Lung (tissue), 12 donors: Measurements from ENCODE around the gene CHRNA7. TPM values are rescaled to one million over a fixed set of nuclear protein-coding genes. Genes with fewer than 3 reads are reported as not detected.
A peak's percentile ranks its signal among the peaks of the same experiment; 100 is the strongest.

Experiments
- ATAC-seq: fragments of 200-7000 bp; cut with Tn5 transposase; one replicate; pipeline ENCODE4 v1.9.1; 2020; ENCODE audit warnings: moderate number of reproducible peaks; ENCODE audit not compliant: insufficient read depth, low FRiP score
- DNase-seq, 3 donors: peaks; one replicate each; pipeline ENCODE4 v3.0.0-alpha.2; 2013 to 2017
- H3K27ac ChIP-seq, 2 donors: one replicate each; pipeline ENCODE4 v1.5.1; 2013; ENCODE audit warnings: mild to moderate bottlenecking in 2 of 2, moderate library complexity in 2 of 2, control low read depth in 1 of 2, inconsistent platforms in 1 of 2, low read depth in 1 of 2, low read length in 1 of 2
- H3K27me3 ChIP-seq, 3 donors: one replicate each; pipeline ENCODE4 v1.5.1; 2013; ENCODE audit warnings: low read length in 2 of 3; ENCODE audit not compliant: control insufficient read depth in 3 of 3, insufficient read depth in 3 of 3
- H3K36me3 ChIP-seq, 4 donors: one replicate each; pipeline ENCODE4 v1.5.1; 2013; ENCODE audit warnings: low read length in 4 of 4, mild to moderate bottlenecking in 1 of 4, moderate library complexity in 1 of 4; ENCODE audit not compliant: control insufficient read depth in 4 of 4, insufficient read depth in 4 of 4
- H3K4me1 ChIP-seq, 5 donors: one replicate each; pipeline ENCODE4 v1.5.1; 2013; ENCODE audit warnings: low read length in 5 of 5, mild to moderate bottlenecking in 2 of 5, moderate library complexity in 1 of 5; ENCODE audit not compliant: control insufficient read depth in 5 of 5, insufficient read depth in 5 of 5
- H3K4me3 ChIP-seq: one replicate; pipeline ENCODE4 v1.5.1; 2013; ENCODE audit warnings: mild to moderate bottlenecking, control low read depth, moderate library complexity
- H3K9ac ChIP-seq, 2 donors: one replicate each; pipeline ENCODE4 v1.5.1; 2013; ENCODE audit warnings: low read length in 2 of 2, control low read depth in 1 of 2; ENCODE audit not compliant: insufficient read depth in 1 of 2
- H3K9me3 ChIP-seq, 4 donors: one replicate each; pipeline ENCODE4 v1.5.1; 2013; ENCODE audit warnings: low read length in 3 of 4, mild to moderate bottlenecking in 1 of 4, moderate library complexity in 1 of 4; ENCODE audit not compliant: control insufficient read depth in 4 of 4, insufficient read depth in 3 of 4
- CTCF ChIP-seq: IDR thresholded peaks from 2 replicates; pipeline ENCODE4 v1.5.1; 2012; ENCODE audit warnings: mild to moderate bottlenecking; ENCODE audit errors: control extremely low read depth, extremely low read depth
- WGBS, 2 donors: extraction: QIAGEN DNeasy Blood & Tissue Kit; methylation state at CpG; one replicate each; pipeline ENCODE4 v1.1.7; 2013; 5-methylcytosine and 5-hydroxymethylcytosine counted together
- polyA plus RNA-seq, 2 donors: library from polyadenylated mRNA; stranded (reverse); fragments of 200-250 nt; gene quantifications; one replicate each; pipeline ENCODE4 v1.2.1, GENCODE V29; 2013
- total RNA-seq, 2 donors: library from RNA; depleted of rRNA in 1 of 2; stranded (reverse); fragments of >200 nt in 1 of 2; gene quantifications; one replicate each; pipeline ENCODE4 v1.2.1, GENCODE V29; 2014 to 2021
- donor health status: control.
- donor health status: control.
- donor health status: Bipolar disorder and iron deficiency.
- donor health status: healthy.
- donor health status: DM: yes; HTN: yes; CAD: no.

CHRNA7 gene
- total and polyA plus RNA-seq, 4 donors, result 0.30 to 2.7 (median 1.4) TPM

DNA sequence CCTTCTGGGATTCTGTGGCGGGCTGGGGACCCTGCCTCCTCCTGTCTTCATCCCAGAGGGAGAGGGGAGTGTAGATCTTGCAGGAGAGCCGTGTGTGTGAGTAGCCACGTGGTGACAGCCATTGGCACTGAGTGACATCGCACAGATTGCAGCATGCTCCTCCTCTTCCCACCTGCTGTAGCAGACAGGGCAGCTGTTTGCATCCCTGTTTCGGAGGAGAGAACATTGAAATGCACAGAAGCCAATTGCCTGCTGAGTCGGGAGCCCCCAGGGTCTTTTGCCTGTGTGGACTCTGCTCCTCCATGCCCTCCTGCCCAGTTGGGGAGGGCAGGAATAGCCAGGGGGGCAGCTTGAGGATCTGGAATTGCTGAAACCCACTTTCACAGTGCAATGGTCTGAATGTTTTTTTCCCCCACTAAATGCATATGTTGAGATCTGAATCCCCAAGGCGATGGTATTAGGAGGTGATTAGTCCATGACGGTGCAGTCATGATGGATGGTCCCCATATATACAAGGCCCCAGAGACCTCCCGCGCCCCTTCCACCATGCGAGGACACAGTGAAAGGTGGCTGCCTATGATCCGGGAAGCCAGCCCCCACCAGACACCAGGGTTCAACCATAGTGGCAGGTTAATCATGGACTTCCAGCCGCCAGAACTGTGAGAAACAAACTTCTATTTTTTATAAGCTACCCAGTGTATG lies 66.8 kb downstream of the CHRNA7 start:
- Histone ChIP-seq H3K36me3 (no peaks in the 10 kb centered on the region), H3K27ac (no peak overlapping the region), H3K9me3 (no peaks in the 10 kb centered on the region), H3K9ac (no peak overlapping the region), H3K27me3 (no peaks in the 10 kb centered on the region), H3K4me3 (no peak overlapping the region), H3K4me1 (no peaks in the 10 kb centered on the region)
- DNase-seq (no peak), ATAC-seq (no peak)
- no peak for TF ChIP-seq CTCF
- WGBS, 2 donors, result 78 to 84% methylated on average over 13 of the region's 13 CpGs

GRCh38 chr15:32098033-32098432 lies 67.7 kb downstream of the CHRNA7 start:
- TF ChIP-seq CTCF, result no peak
- 19 to 24% methylated on average over 7 of the region's 7 CpGs for WGBS, 2 donors
- H3K4me1 ChIP-seq, result no peaks in the 10 kb centered on the region
- no peak overlapping the region for H3K4me3 ChIP-seq
- H3K27ac ChIP-seq, result no peak overlapping the region
- ATAC-seq (no peak), DNase-seq (peak in 2 of 3 donors; percentile 12 to 52)
- H3K9ac ChIP-seq, result no peak overlapping the region
- no peaks in the 10 kb centered on the region for H3K36me3 ChIP-seq
- no peaks in the 10 kb centered on the region for H3K9me3 ChIP-seq
- H3K27me3 ChIP-seq, result no peaks in the 10 kb centered on the region

DNA sequence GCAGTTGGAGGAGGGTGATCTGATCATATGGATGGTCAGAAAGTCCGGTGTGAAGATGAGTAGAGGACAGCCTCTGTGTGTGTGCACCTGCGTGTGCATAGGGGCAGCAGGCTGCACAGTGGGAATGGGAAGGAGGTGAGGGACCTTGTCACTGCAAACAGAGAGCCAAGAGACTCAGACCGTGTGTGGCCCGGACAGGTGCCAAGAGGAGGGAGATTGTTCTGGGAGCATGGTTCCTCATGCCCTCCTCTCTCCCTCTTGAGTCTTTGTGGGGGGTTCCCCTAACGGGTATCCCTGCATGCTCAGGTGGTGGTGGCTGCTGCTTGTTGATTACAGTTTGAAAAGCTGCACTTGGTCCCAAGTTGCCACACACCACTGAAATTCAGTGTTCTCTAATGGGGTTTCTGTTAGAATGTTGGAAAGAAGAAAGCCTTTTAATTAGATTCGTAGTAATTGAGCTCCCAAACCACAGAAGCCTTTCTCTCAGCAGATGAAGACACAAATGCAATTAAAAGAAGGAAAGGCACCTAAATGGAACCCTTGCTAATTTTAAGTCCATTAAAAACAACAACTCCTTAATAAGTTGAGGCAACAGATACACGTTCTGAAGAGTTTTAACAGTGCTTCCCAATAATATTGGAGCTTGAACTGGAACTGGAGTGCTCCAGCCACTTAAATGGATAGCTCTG lies 68.9 kb downstream of the CHRNA7 start:
- 73% methylated on average over 7 of the region's 7 CpGs for WGBS, 2 donors
- DNase-seq, result no peak
- Histone ChIP-seq H3K27me3 (no peaks in the 10 kb centered on the region), H3K9ac (no peak overlapping the region), H3K27ac (no peak overlapping the region), H3K4me1 (no peaks in the 10 kb centered on the region), H3K36me3 (no peaks in the 10 kb centered on the region), H3K4me3 (no peak overlapping the region), H3K9me3 (no peaks in the 10 kb centered on the region)
- TF ChIP-seq CTCF, result no peak
- ATAC-seq, result no peak
